GM23248 (cell line): Measurements from ENCODE around the gene RASA2.

ENCODE experiments used
- EZH2 ChIP-seq: fragments of 200-600 bp; sonication (generic); IDR thresholded peaks from 2 replicates; pipeline ENCODE4 v1.6.1; 2018; ENCODE audit warnings: antibody characterized with exemption, mild to moderate bottlenecking; ENCODE audit not compliant: insufficient read depth, poor library complexity, severe bottlenecking
- EZH2phosphoT487 ChIP-seq: fragments of 200-600 bp; sonication (generic); IDR thresholded peaks from 2 replicates; pipeline ENCODE4 v1.6.1; 2018; ENCODE audit warnings: antibody characterized with exemption, moderate library complexity, mild to moderate bottlenecking, low read depth; ENCODE audit not compliant: insufficient read depth

DNA sequence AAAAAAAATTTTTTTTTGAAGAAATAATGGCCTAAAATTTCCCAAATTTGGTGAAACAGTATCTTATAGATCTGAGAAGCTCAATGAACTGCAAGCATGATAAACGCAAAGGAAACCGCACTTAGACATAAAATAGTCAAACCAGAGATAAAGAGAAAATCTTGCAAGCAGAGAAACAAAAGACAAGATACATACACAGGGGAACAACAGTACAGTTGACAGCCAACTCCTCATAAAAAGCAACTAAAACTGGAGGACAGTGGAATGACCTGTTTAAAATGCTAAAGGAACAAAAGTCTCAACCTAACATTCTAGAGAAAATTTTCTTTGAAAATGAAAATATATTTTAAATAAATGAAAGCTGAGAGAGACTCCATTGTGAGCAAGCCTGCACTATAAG, 107.5 kb downstream of the RASA2 start:
- TF ChIP-seq EZH2 (no peak), EZH2phosphoT487 (no peak)
